Sigmoid colon (tissue), 4 donors: Measurements from ENCODE around the gene ARHGAP42.

Source experiments
- EP300 ChIP-seq, 4 donors: sonication (generic); formaldehyde crosslinking; IDR thresholded peaks; one replicate each; pipeline ENCODE4 v1.6.1; 2017; ENCODE audit warnings: antibody characterized with exemption in 4 of 4
- POLR2A ChIP-seq, 2 donors: fragments of 450-650 bp; IDR thresholded peaks; one replicate each; pipeline ENCODE4 v1.6.1; 2016; ENCODE audit warnings: antibody characterized with exemption in 2 of 2, mild to moderate bottlenecking in 2 of 2, moderate library complexity in 2 of 2
- POLR2AphosphoS5 ChIP-seq, 4 donors: sonication (generic); formaldehyde crosslinking; IDR thresholded peaks; one replicate each; pipeline ENCODE4 v1.6.1; 2017; ENCODE audit warnings: antibody characterized with exemption in 4 of 4
- TF ChIP-seq, protein P1 (sequence below), 4 experiments: fragments of 450-650 bp in 3 of 4; fragments of 200-600 bp in 1 of 4; IDR thresholded peaks; one replicate each; pipeline ENCODE4 v1.5.1; 2016 to 2019; ENCODE audit warnings: antibody characterized with exemption in 4 of 4, mild to moderate bottlenecking in 3 of 4, moderate library complexity in 2 of 4

DNA sequence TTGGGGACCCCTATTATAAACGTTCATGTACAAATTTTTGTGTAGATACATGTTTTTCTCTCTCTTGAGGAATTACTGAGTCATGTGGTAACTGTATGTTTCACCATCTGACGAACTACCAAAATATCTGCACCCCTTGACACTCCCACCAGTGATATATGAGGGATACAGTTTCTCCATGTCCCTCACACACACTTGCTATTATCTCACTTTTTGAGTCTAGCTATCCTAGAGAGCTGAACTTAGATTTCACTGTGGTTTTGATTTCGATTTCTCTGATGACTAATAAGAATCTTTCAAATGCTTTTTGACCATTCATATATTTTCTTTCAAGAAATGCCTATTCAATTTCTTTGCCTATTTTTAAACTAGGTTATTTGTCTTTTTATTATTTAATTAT lies 242.3 kb downstream of the ARHGAP42 start:
- TF ChIP-seq EP300 (IDR thresholded peaks at IDR 0.05) (no peak), POLR2AphosphoS5 (IDR thresholded peaks at IDR 0.05) (no peak), POLR2A (IDR thresholded peaks at IDR 0.05) (no peak)
- TF ChIP-seq, protein P1, sequence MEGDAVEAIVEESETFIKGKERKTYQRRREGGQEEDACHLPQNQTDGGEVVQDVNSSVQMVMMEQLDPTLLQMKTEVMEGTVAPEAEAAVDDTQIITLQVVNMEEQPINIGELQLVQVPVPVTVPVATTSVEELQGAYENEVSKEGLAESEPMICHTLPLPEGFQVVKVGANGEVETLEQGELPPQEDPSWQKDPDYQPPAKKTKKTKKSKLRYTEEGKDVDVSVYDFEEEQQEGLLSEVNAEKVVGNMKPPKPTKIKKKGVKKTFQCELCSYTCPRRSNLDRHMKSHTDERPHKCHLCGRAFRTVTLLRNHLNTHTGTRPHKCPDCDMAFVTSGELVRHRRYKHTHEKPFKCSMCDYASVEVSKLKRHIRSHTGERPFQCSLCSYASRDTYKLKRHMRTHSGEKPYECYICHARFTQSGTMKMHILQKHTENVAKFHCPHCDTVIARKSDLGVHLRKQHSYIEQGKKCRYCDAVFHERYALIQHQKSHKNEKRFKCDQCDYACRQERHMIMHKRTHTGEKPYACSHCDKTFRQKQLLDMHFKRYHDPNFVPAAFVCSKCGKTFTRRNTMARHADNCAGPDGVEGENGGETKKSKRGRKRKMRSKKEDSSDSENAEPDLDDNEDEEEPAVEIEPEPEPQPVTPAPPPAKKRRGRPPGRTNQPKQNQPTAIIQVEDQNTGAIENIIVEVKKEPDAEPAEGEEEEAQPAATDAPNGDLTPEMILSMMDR (IDR thresholded peaks at IDR 0.05), result no peak
